ENCODE measurements around the gene UBE2Q1. TPM values are rescaled to one million over a fixed set of nuclear protein-coding genes. Genes with fewer than 3 reads are reported as not detected.

Gene UBE2Q1
- total RNA-seq, 4 donors from 2014 or later = 25.6 to 37.1 (median 31.9) TPM

DNA sequence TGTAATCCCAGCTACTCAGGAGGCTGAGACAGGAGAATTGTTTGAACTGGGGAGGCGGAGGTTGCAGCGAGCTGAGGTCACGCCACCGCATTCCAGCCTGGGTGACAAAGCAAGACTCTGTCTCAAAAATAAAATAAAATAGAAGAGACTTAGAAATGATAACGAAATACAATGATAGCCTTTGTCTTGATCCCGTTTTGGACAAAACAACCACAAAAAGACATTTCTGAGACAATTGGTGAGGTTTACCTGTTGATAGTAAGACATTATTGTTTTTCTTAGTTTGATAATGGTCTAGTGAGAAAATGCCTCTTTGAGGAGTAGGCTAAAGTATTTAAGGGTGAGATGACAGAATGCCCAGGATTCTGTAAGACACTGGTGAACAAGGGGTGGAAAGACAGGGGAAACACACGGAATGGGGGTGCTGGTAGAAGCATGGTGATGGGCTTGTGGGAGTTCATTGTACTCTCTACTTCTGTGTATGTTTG is 44.4 kb downstream of the UBE2Q1 start:
- TF ChIP-seq, protein P1, sequence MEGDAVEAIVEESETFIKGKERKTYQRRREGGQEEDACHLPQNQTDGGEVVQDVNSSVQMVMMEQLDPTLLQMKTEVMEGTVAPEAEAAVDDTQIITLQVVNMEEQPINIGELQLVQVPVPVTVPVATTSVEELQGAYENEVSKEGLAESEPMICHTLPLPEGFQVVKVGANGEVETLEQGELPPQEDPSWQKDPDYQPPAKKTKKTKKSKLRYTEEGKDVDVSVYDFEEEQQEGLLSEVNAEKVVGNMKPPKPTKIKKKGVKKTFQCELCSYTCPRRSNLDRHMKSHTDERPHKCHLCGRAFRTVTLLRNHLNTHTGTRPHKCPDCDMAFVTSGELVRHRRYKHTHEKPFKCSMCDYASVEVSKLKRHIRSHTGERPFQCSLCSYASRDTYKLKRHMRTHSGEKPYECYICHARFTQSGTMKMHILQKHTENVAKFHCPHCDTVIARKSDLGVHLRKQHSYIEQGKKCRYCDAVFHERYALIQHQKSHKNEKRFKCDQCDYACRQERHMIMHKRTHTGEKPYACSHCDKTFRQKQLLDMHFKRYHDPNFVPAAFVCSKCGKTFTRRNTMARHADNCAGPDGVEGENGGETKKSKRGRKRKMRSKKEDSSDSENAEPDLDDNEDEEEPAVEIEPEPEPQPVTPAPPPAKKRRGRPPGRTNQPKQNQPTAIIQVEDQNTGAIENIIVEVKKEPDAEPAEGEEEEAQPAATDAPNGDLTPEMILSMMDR (IDR thresholded peaks at IDR 0.05) = no peak
- DNase-seq (ENCODE audit: low spot score) (no peak), ATAC-seq (ENCODE audit: low FRiP score) (no peak)

DNA sequence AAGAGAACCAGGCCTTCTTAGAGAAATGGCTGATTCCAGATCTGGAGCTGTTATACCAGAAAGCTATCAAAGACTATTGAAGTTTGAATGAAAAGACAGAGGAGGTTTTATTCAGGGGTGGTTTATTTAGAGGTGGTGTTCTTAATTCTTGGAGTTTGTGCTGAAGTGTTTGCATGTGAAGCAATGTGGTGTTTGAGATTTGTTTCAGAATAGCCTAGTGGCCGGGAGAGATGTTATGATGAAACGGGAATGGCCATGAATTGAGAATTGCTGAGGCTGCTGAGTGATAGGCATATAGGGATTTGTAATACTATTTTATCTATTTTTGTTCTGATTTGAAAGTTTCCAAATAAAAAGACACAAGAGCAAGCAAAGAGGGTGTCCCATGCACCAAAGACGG is 45.7 kb downstream of the UBE2Q1 start:
- TF ChIP-seq, protein P1 (IDR thresholded peaks at IDR 0.05) = no peak
- DNase-seq (ENCODE audit: low spot score) (no peak), ATAC-seq (ENCODE audit: low FRiP score) (no peak)

- no peak for DNase-seq (ENCODE audit: low spot score)
These were observed 54.6 kb downstream of the UBE2Q1 start for GRCh38 chr1:154503898-154504297.

GRCh38 chr1:154502744-154503115 is 55.7 kb downstream of the UBE2Q1 start:
- TF ChIP-seq, protein P1 (IDR thresholded peaks at IDR 0.05) = no peak
- no peak for ATAC-seq (ENCODE audit: low FRiP score)
- DNase-seq (ENCODE audit: low spot score) = no peak

More at GRCh38 chr1:154503898-154504297, 54.6 kb downstream of the UBE2Q1 start:
- TF ChIP-seq, protein P1 (IDR thresholded peaks at IDR 0.05) = no peak
- ATAC-seq (ENCODE audit: low FRiP score) = no peak

- DNase-seq (ENCODE audit: low spot score) (no peak), ATAC-seq (ENCODE audit: low FRiP score) (peak; percentile 61)
- TF ChIP-seq, protein P1 (IDR thresholded peaks at IDR 0.05) = no peak
These were observed 56.3 kb downstream of the UBE2Q1 start, which contains the start of the genes SHE and TDRD10 for GRCh38 chr1:154502066-154502743. TSS of gene SHE (minus strand) at chr1:154502412. CDS start at chr1:154502026, 386 bp downstream. TSS of gene TDRD10 (plus strand) at chr1:154502219. CDS start at chr1:154506904, 4,685 bp downstream.

GRCh38 chr1:154501423-154502065 is 56.9 kb downstream of the UBE2Q1 start:
- DNase-seq (ENCODE audit: low spot score) = peak; percentile 49
- peak; percentile 82 for ATAC-seq (ENCODE audit: low FRiP score)
- TF ChIP-seq, protein P1 (IDR thresholded peaks at IDR 0.05) = no peak

Data from omental fat pad (tissue), 4 donors.